Measurements from ENCODE around the gene AARS2. TPM values are rescaled to one million over a fixed set of nuclear protein-coding genes. Genes with fewer than 3 reads are reported as not detected.

AARS2 gene
- total RNA-seq, 1 experiment from 2014 or later: 21.7 TPM

DNA sequence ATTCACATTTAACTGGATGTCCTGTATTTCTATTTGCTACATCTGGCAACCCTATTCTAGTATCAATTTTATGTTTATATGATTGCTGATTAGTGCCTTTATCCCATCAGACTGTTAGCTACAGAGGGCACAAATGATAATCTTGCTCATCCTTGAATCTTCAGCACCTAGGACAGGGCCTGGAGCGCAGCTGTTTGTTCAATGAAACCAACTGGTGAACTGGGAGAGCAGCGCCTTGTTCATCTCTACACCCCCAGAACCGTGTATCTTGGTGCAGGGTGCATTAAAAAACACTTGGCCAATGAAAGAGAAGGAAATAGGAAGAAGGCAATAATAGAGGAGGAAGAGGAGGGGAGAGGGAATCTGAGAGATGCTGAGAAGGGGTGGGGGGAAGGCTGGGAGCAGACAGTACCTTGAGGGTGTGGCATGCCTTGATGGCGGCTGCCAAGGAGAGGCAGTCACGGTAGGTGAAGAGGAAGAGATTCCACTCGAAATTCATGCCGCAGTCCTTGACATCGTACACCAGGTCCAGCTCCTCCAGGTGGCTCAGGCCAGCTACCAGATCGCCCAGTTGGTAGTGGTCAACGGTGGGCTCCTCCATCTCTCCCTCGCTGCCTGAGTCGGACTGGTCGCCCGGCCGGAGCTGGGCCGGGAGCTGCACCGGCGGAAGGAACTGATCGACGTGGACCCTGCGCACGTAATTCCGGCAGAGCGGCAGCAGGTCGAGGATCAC lies 27.4 kb downstream of the AARS2 start:
- Histone ChIP-seq H4K8ac (replicated peaks; ENCODE audit: insufficient read length, low read depth, low read length) (no peak overlapping the region), H3K27ac (ENCODE audit: insufficient read length, low read depth, low read length) (no peak overlapping the region), H3K4me2 (ENCODE audit: insufficient read depth, insufficient read length, low read length) (no peak overlapping the region), H3T11ph (ENCODE audit: low read length) (no peak overlapping the region), H2AK5ac (ENCODE audit: insufficient read length, low read length) (no peak overlapping the region), H4K5ac (ENCODE audit: insufficient read length, low read depth, low read length) (no peak overlapping the region), H2BK20ac (ENCODE audit: low read depth, low read length, poor library complexity, severe bottlenecking) (no peak overlapping the region), H3K9ac (ENCODE audit: extremely low read depth, insufficient read length, low read length) (no peak overlapping the region), H3K18ac (ENCODE audit: insufficient read length, low read depth, low read length) (no peak overlapping the region), H3K23ac (ENCODE audit: insufficient read length, low read depth, low read length) (no peak overlapping the region), H2BK15ac (ENCODE audit: low read depth, low read length) (no peak overlapping the region), H4K91ac (ENCODE audit: insufficient read length, low read depth, low read length) (no peak overlapping the region), H3K14ac (ENCODE audit: insufficient read depth, low read length) (no peak overlapping the region), H3K23me2 (ENCODE audit: insufficient read length, low read depth, low read length, poor library complexity, severe bottlenecking) (no peaks in the 10 kb centered on the region), H3K9me3 (ENCODE audit: control insufficient read depth, low read depth, low read length) (no peaks in the 10 kb centered on the region), H2AFZ (ENCODE audit: low read length) (no peak overlapping the region), H3K4me1 (ENCODE audit: insufficient read depth, low read length) (no peaks in the 10 kb centered on the region), H3K4ac (ENCODE audit: low read depth, low read length) (no peak overlapping the region), H4K20me1 (ENCODE audit: control insufficient read depth, insufficient read depth, insufficient read length) (no peaks in the 10 kb centered on the region), H3K27me3 (ENCODE audit: insufficient read depth, low read length) (no peaks in the 10 kb centered on the region; the same call in 1 of the 2 replicates), H2BK5ac (ENCODE audit: insufficient read length, low read length) (no peak overlapping the region), H2BK120ac (ENCODE audit: low read depth, low read length, poor library complexity, severe bottlenecking) (no peak overlapping the region), H3K79me1 (ENCODE audit: insufficient read depth, low read depth, low read length, poor library complexity, severe bottlenecking) (no peaks in the 10 kb centered on the region), H2BK12ac (ENCODE audit: insufficient read length, low read depth, low read length) (no peak overlapping the region), H3K56ac (ENCODE audit: insufficient read length, low read depth, low read length) (no peak overlapping the region), H3K79me2 (ENCODE audit: insufficient read depth, low read length) (no peaks in the 10 kb centered on the region)
- Mint-ChIP-seq H3K4me1 (peaks cover 6 to 8% of the 10 kb centered on the region in 2 experiments; a peak in 3 of 4 replicates), H3K27me3 (ENCODE audit: low read depth) (peaks cover 81% of the 10 kb centered on the region), H3K9me3 (no peaks in the 10 kb centered on the region), H3K27ac (no peak overlapping the region), H3K4me3 (no peak overlapping the region), H3K36me3 (ENCODE audit: insufficient read depth in 1 of 3, low read depth in 3 of 3) (no peaks in the 10 kb centered on the region)
- TF ChIP-seq, protein P1, sequence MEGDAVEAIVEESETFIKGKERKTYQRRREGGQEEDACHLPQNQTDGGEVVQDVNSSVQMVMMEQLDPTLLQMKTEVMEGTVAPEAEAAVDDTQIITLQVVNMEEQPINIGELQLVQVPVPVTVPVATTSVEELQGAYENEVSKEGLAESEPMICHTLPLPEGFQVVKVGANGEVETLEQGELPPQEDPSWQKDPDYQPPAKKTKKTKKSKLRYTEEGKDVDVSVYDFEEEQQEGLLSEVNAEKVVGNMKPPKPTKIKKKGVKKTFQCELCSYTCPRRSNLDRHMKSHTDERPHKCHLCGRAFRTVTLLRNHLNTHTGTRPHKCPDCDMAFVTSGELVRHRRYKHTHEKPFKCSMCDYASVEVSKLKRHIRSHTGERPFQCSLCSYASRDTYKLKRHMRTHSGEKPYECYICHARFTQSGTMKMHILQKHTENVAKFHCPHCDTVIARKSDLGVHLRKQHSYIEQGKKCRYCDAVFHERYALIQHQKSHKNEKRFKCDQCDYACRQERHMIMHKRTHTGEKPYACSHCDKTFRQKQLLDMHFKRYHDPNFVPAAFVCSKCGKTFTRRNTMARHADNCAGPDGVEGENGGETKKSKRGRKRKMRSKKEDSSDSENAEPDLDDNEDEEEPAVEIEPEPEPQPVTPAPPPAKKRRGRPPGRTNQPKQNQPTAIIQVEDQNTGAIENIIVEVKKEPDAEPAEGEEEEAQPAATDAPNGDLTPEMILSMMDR (conservative IDR thresholded peaks at IDR 0.05): no peak
- no peak for DNase-seq
- no CpG with 5 or more reads among the region's 25 CpGs for WGBS (ENCODE audit: extremely low coverage, insufficient read length, low lambda C conversion rate)

All from H9 (cell line).